ENCODE data around the gene DAP.

GRCh38 chr5:10644192-10644591, 116.8 kb downstream of the DAP start:
- TF ChIP-seq CTCF (conservative IDR thresholded peaks at IDR 0.05) (no peak), EZH2 (IDR thresholded peaks at IDR 0.05; ENCODE audit: low read depth) (no peak)

All from PC-9 (cell line).